DMS114 treated with DMSO at 0.1 percent for 48 hours (cell line): ENCODE data around the gene FBLN2.
"Not testable (repeated sequence)": the region's sequence is repeated elsewhere in the genome, so short reads cannot be mapped to it uniquely, and the experiment has no call there.

Source experiments
- DNase-seq: peaks from one replicate; lab custom pipeline; 2025; ENCODE audit not compliant: unreplicated experiment; lab: John Stamatoyannopoulos, UW

FBLN2 gene

GRCh38 chr3:13546667-13547171, 2.2 kb upstream of the FBLN2 start:
- no peak for DNase-seq

GRCh38 chr3:13547591-13548371, 1.1 kb upstream of the FBLN2 start:
- no peak for DNase-seq

- no peak for DNase-seq
Measured at GRCh38 chr3:13549623-13550422, 898 bp downstream of the FBLN2 start.

GRCh38 chr3:13550423-13550690, 1.4 kb downstream of the FBLN2 start:
- no peak for DNase-seq

GRCh38 chr3:13550791-13551360, 2.0 kb downstream of the FBLN2 start:
- no peak for DNase-seq

GRCh38 chr3:13552857-13553652, 4.1 kb downstream of the FBLN2 start:
- DNase-seq, result no peak

- no peak for DNase-seq
Measured at GRCh38 chr3:13553686-13554085, 4.8 kb downstream of the FBLN2 start.

GRCh38 chr3:13555753-13556152, 6.8 kb downstream of the FBLN2 start:
- DNase-seq, result no peak

GRCh38 chr3:13556207-13556606, 7.3 kb downstream of the FBLN2 start:
- DNase-seq, result no peak

GRCh38 chr3:13556917-13557316, 8.0 kb downstream of the FBLN2 start:
- DNase-seq, result no peak

- DNase-seq, result no peak
Measured at GRCh38 chr3:13557417-13557816, 8.5 kb downstream of the FBLN2 start.

- no peak for DNase-seq
Measured at GRCh38 chr3:13557926-13558325, 9.0 kb downstream of the FBLN2 start.

- DNase-seq, result no peak
Measured at GRCh38 chr3:13558651-13559050, 9.7 kb downstream of the FBLN2 start.

GRCh38 chr3:13559764-13560525, 11.0 kb downstream of the FBLN2 start:
- no peak for DNase-seq

GRCh38 chr3:13561376-13561775, 12.5 kb downstream of the FBLN2 start:
- DNase-seq, result no peak

GRCh38 chr3:13561967-13562366, 13.0 kb downstream of the FBLN2 start:
- no peak for DNase-seq

GRCh38 chr3:13562421-13562820, 13.5 kb downstream of the FBLN2 start:
- DNase-seq, result not testable (repeated sequence)

GRCh38 chr3:13563321-13563720, 14.4 kb downstream of the FBLN2 start:
- no peak for DNase-seq

- no peak for DNase-seq
Measured at GRCh38 chr3:13563911-13564310, 15.0 kb downstream of the FBLN2 start.

- DNase-seq, result no peak
Measured at GRCh38 chr3:13564751-13565560, 16.0 kb downstream of the FBLN2 start.
